Suprapubic skin (tissue), 4 donors: ENCODE measurements around the gene RFESD. TPM values are rescaled to one million over a fixed set of nuclear protein-coding genes. Genes with fewer than 3 reads are reported as not detected.

Experiments used
- DNase-seq, 2 donors: peaks; one replicate each; pipeline ENCODE4 v3.0.0-alpha.2; 2019; ENCODE audit warnings: low spot score in 2 of 2
- H3K27ac ChIP-seq: fragments of 200-600 bp; sonication (generic); one replicate; pipeline ENCODE4 v1.5.1; 2019
- H3K27me3 ChIP-seq: fragments of 200-600 bp; sonication (generic); one replicate; pipeline ENCODE4 v1.5.1; 2019
- H3K36me3 ChIP-seq: fragments of 200-600 bp; sonication (generic); one replicate; pipeline ENCODE4 v1.5.1; 2019
- H3K4me1 ChIP-seq: fragments of 200-600 bp; sonication (generic); one replicate; pipeline ENCODE4 v1.5.1; 2019
- H3K4me3 ChIP-seq: fragments of 200-600 bp; sonication (generic); one replicate; pipeline ENCODE4 v1.5.1; 2019; ENCODE audit warnings: mild to moderate bottlenecking
- H3K9me3 ChIP-seq: fragments of 200-600 bp; sonication (generic); one replicate; pipeline ENCODE4 v1.5.1; 2019
- CTCF ChIP-seq, 2 donors: fragments of 200-600 bp in 1 of 2; fragments of 450-650 bp in 1 of 2; sonication (generic) in 1 of 2; IDR thresholded peaks; one replicate each; pipeline ENCODE4 v1.5.1; 2016 to 2019; ENCODE audit warnings: antibody characterized with exemption in 2 of 2, mild to moderate bottlenecking in 1 of 2, moderate library complexity in 1 of 2
- EP300 ChIP-seq: sonication (generic); formaldehyde crosslinking; IDR thresholded peaks from one replicate; pipeline ENCODE4 v1.6.1; 2017; ENCODE audit warnings: antibody characterized with exemption
- POLR2A ChIP-seq, 2 donors: fragments of 450-650 bp; IDR thresholded peaks; one replicate each; pipeline ENCODE4 v1.6.1; 2017; ENCODE audit warnings: antibody characterized with exemption in 2 of 2, mild to moderate bottlenecking in 2 of 2, moderate library complexity in 2 of 2
- POLR2AphosphoS5 ChIP-seq, 3 donors: sonication (generic); formaldehyde crosslinking; IDR thresholded peaks; one replicate each; pipeline ENCODE4 v1.6.1; 2017; ENCODE audit warnings: antibody characterized with exemption in 3 of 3
- WGBS: methylation state at CpG from one replicate; pipeline ENCODE4 v1.1.5; 2018; 5-methylcytosine and 5-hydroxymethylcytosine counted together
- total RNA-seq, 4 donors: library from RNA; depleted of rRNA; stranded (reverse); fragments of >200 nt; gene quantifications; one replicate each; pipeline ENCODE4 v1.1.0, GENCODE V29; 2016

RFESD gene
- total RNA-seq, 4 donors from 2014 or later: 3.5 to 7.6 (median 4.6) TPM

- 77% methylated on average over 12 of the region's 12 CpGs for WGBS
- Histone ChIP-seq H3K27ac (peak overlapping the region; percentile 97), H3K27me3 (no peaks in the 10 kb centered on the region), H3K4me3 (no peak overlapping the region), H3K4me1 (peaks cover 44% of the 10 kb centered on the region), H3K36me3 (no peaks in the 10 kb centered on the region), H3K9me3 (no peaks in the 10 kb centered on the region)
- TF ChIP-seq CTCF (IDR thresholded peaks at IDR 0.05): no peak
- TF ChIP-seq EP300: no peak
- TF ChIP-seq POLR2AphosphoS5 (IDR thresholded peaks at IDR 0.05): no peak
- TF ChIP-seq POLR2A (IDR thresholded peaks at IDR 0.05): no peak
- DNase-seq: no peak
These were observed 1.6 kb downstream of the RFESD start for GRCh38 chr5:95647886-95648860.

- Histone ChIP-seq H3K4me1 (peaks cover 40% of the 10 kb centered on the region), H3K27me3 (no peaks in the 10 kb centered on the region), H3K36me3 (no peaks in the 10 kb centered on the region), H3K4me3 (no peak overlapping the region), H3K9me3 (no peaks in the 10 kb centered on the region), H3K27ac (no peak overlapping the region)
- no peak for DNase-seq
- TF ChIP-seq CTCF (IDR thresholded peaks at IDR 0.05): no peak
- no peak for TF ChIP-seq POLR2AphosphoS5 (IDR thresholded peaks at IDR 0.05)
- TF ChIP-seq POLR2A (IDR thresholded peaks at IDR 0.05): no peak
- no peak for TF ChIP-seq EP300
These were observed 2.7 kb downstream of the RFESD start for GRCh38 chr5:95649274-95649673.

- Histone ChIP-seq H3K4me1 (peaks cover 33% of the 10 kb centered on the region), H3K27me3 (no peaks in the 10 kb centered on the region), H3K36me3 (no peaks in the 10 kb centered on the region), H3K27ac (no peak overlapping the region), H3K9me3 (no peaks in the 10 kb centered on the region), H3K4me3 (no peak overlapping the region)
- TF ChIP-seq EP300 (no peak), POLR2AphosphoS5 (IDR thresholded peaks at IDR 0.05) (no peak), CTCF (IDR thresholded peaks at IDR 0.05) (no peak), POLR2A (IDR thresholded peaks at IDR 0.05) (no peak)
- no peak for DNase-seq
These were observed 3.5 kb downstream of the RFESD start for GRCh38 chr5:95649842-95650620.

GRCh38 chr5:95652849-95653248 lies 6.3 kb downstream of the RFESD start:
- peaks cover 12% of the 10 kb centered on the region for H3K4me1 ChIP-seq
- no peaks in the 10 kb centered on the region for H3K27me3 ChIP-seq
- no peak for DNase-seq
- TF ChIP-seq CTCF (IDR thresholded peaks at IDR 0.05) (no peak), EP300 (no peak), POLR2A (IDR thresholded peaks at IDR 0.05) (no peak), POLR2AphosphoS5 (IDR thresholded peaks at IDR 0.05) (no peak)
- 93% methylated on average over 1 of the region's 1 CpG for WGBS
- no peak overlapping the region for H3K4me3 ChIP-seq
- H3K9me3 ChIP-seq: no peaks in the 10 kb centered on the region
- no peak overlapping the region for H3K27ac ChIP-seq
- no peaks in the 10 kb centered on the region for H3K36me3 ChIP-seq

DNA sequence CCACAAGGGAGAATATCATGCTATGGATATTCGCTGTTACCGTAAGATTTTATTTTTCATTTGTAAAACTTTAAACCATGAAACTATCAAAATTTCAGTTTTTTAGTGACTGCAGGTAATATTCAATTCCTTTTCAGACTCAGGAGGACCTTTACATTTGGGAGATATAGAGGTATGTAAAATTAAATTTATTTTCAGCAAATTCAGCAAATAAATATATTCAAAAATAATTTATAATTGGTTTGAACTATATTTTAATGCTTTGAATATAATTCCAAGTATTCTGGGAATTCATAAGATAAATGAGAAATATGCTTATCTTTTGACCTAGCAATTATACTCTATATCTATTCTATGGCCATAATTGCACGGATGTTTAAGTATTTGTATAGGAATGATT lies 7.6 kb downstream of the RFESD start:
- DNase-seq: no peak
- no peaks in the 10 kb centered on the region for H3K9me3 ChIP-seq
- H3K36me3 ChIP-seq: no peaks in the 10 kb centered on the region
- H3K4me1 ChIP-seq: no peaks in the 10 kb centered on the region
- H3K4me3 ChIP-seq: no peak overlapping the region
- no peaks in the 10 kb centered on the region for H3K27me3 ChIP-seq
- no peak overlapping the region for H3K27ac ChIP-seq
- TF ChIP-seq POLR2AphosphoS5 (IDR thresholded peaks at IDR 0.05) (no peak), POLR2A (IDR thresholded peaks at IDR 0.05) (no peak), EP300 (no peak), CTCF (IDR thresholded peaks at IDR 0.05) (no peak)
- WGBS: 96% methylated on average over 3 of the region's 3 CpGs
